Measurements from ENCODE around the gene TYSND1. TPM values are rescaled to one million over a fixed set of nuclear protein-coding genes. Genes with fewer than 3 reads are reported as not detected.

TYSND1 gene
- total and polyA plus RNA-seq, 2 of the 13 experiments (the other 11 are each of a cell fraction or from before 2014, with no cell fraction given), result 3.3 to 8.9 TPM

- Histone ChIP-seq H3K27ac (ENCODE audit: extremely low read length, insufficient read depth, low read length) (no peak overlapping the region), H3K4me3 (replicated peaks in 1 of 3; ENCODE audit: insufficient read depth in 1 of 3, low read depth in 2 of 3, low read length in 3 of 3) (no peak overlapping the region), H3K9me3 (ENCODE audit: low read length) (no peaks in the 10 kb centered on the region), H3K4me1 (ENCODE audit: insufficient read depth, low read length) (peaks cover 38% of the 10 kb centered on the region), H4K20me1 (ENCODE audit: insufficient read depth, low read length) (no peaks in the 10 kb centered on the region), H3K79me2 (ENCODE audit: insufficient read depth, low read length) (no peaks in the 10 kb centered on the region), H3K27me3 (ENCODE audit: control insufficient read depth in 1 of 2, insufficient read depth in 2 of 2, low read length in 2 of 2) (no peaks in the 10 kb centered on the region), H3K36me3 (replicated peaks in 1 of 2; ENCODE audit: control insufficient read depth in 1 of 2, insufficient read depth in 2 of 2, low read length in 2 of 2) (peaks cover 12 to 75% of the 10 kb centered on the region in 2 experiments), H3K4me2 (ENCODE audit: low read depth, low read length) (no peak overlapping the region), H3K9ac (ENCODE audit: insufficient read depth, low read depth, low read length) (no peak overlapping the region), H2AFZ (ENCODE audit: low read length) (no peak overlapping the region)
- DNase-seq (ENCODE audit: low spot score) (no peak), FAIRE-seq (no peak), ATAC-seq (no peak; the same call in 2 of the 3 replicates)
- intact Hi-C loops (cut with micrococcal nuclease; ENCODE audit: unreplicated experiment) (no loop called here), in situ Hi-C loops (cut with HindIII; ENCODE audit: extremely low pct_ligation_motif_present, low pct_unique_long_range_greater_than_20kb) (no loop called here)
- CTCF ChIA-PET (ENCODE audit: low intra/inter-chr PET ratio, low total read pairs), result no interaction called here
- BruUV-seq (replicated peaks), result no TSS peak
- TF ChIP-seq FOXA3 (CRISPR knock-in tag; IDR thresholded peaks at IDR 0.05), result no peak
- no peak for TF ChIP-seq ZNF232 (CRISPR knock-in tag; IDR thresholded peaks at IDR 0.05; ENCODE audit: borderline replicate concordance)
- TF ChIP-seq TOE1 (CRISPR knock-in tag; IDR thresholded peaks at IDR 0.05), result no peak
- no peak for TF ChIP-seq ZNF501 (CRISPR knock-in tag; IDR thresholded peaks at IDR 0.05)
- TF ChIP-seq ZNF713 (CRISPR knock-in tag; IDR thresholded peaks at IDR 0.05), result no peak
- TF ChIP-seq TAF15 (IDR thresholded peaks at IDR 0.05; ENCODE audit: low read depth, low read length, poor library complexity, severe bottlenecking), result no peak
- TF ChIP-seq ZNF33A (CRISPR knock-in tag; IDR thresholded peaks at IDR 0.05; ENCODE audit: borderline replicate concordance), result no peak
- TF ChIP-seq DDIT3 (CRISPR knock-in tag; IDR thresholded peaks at IDR 0.05), result no peak
- 89% methylated on average over 5 of the region's 5 CpGs for WGBS (ENCODE audit: low lambda C conversion rate)
- POLR2A ChIA-PET, result interaction anchor here (1.2 kb wide), 1 partner anchor 35 kb away, joined by 3 read pairs; no protein-coding TSS in a partner anchor
Measured at GRCh38 chr10:70096705-70097420, 49.6 kb downstream of the TYSND1 start.

Measured in HepG2 (cell line).